ENCODE data around the gene TYSND1.

TYSND1 gene

GRCh38 chr10:70164163-70164562, 17.7 kb upstream of the TYSND1 start:
- Histone ChIP-seq H2BK12ac (ENCODE audit: low read length) (no peak overlapping the region), H4K8ac (ENCODE audit: low read depth, low read length) (no peak overlapping the region), H3K79me2 (ENCODE audit: control insufficient read depth, insufficient read depth, low read length, poor library complexity) (peaks cover 9% of the 10 kb centered on the region), H3K4ac (ENCODE audit: low read depth, low read length) (peak overlapping the region; percentile 4), H4K12ac (ENCODE audit: low read depth, low read length) (no peak overlapping the region), H2AFZ (ENCODE audit: insufficient read depth, low read length, poor library complexity) (no peak overlapping the region), H3K4me1 (ENCODE audit: control insufficient read depth in 1 of 2, insufficient read depth in 2 of 2, low read length in 2 of 2) (peaks cover 2% of the 10 kb centered on the region in 2 experiments), H3K36me3 (ENCODE audit: control insufficient read depth in 1 of 2, insufficient read depth in 2 of 2, low read length in 2 of 2) (peaks cover 5 to 6% of the 10 kb centered on the region in 2 experiments), H3K9ac (ENCODE audit: low read length) (no peak overlapping the region), H3K14ac (ENCODE audit: low read length) (no peak overlapping the region), H4K91ac (ENCODE audit: low read depth, low read length) (no peak overlapping the region), H3K4me2 (ENCODE audit: low read length) (no peak overlapping the region), H3K9me3 (ENCODE audit: insufficient read depth, low read depth, low read length) (no peaks in the 10 kb centered on the region), H3K79me1 (ENCODE audit: low read length) (no peaks in the 10 kb centered on the region), H3K23ac (ENCODE audit: low read length) (no peak overlapping the region), H3K4me3 (ENCODE audit: low read depth, low read length) (no peak overlapping the region), H3K27ac (ENCODE audit: low read depth, low read length) (no peak overlapping the region), H2AK5ac (ENCODE audit: low read length) (no peak overlapping the region), H2BK5ac (ENCODE audit: low read depth, low read length, poor library complexity) (no peak overlapping the region), H3K27me3 (ENCODE audit: insufficient read depth, low read length) (no peaks in the 10 kb centered on the region), H3K18ac (ENCODE audit: low read length) (no peak overlapping the region), H2BK120ac (ENCODE audit: insufficient read depth, low read length, poor library complexity) (no peak overlapping the region)
- no peak for DNase-seq
- no CpG with 5 or more reads among the region's 3 CpGs for WGBS (ENCODE audit: extremely low coverage, insufficient coverage, insufficient read length)

DNA sequence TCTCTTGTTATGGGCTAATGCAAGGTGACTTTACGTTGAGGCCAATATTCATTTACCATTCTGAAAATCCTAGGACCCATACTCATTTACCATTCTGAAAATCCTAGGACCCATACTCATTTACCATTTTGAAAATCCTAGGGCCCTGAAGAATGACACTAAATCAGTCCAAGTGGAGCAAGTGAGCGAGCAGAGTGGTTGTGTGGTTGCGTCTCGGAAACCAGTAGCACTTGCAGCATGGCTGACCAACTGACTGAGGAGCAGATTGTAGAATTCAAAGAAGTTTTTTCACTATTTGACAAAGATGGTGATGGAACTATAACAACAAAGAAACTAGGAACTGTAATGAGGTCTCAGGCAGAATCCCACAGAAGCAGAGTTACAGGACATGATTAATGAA, 16.9 kb upstream of the TYSND1 start:
- H4K8ac ChIP-seq (ENCODE audit: low read depth, low read length), result no peak overlapping the region
- H3K27me3 ChIP-seq (ENCODE audit: insufficient read depth, low read length), result no peaks in the 10 kb centered on the region
- H2BK5ac ChIP-seq (ENCODE audit: low read depth, low read length, poor library complexity), result no peak overlapping the region
- no peak overlapping the region for H2BK120ac ChIP-seq (ENCODE audit: insufficient read depth, low read length, poor library complexity)
- no peak overlapping the region for H4K12ac ChIP-seq (ENCODE audit: low read depth, low read length)
- no peak overlapping the region for H3K23ac ChIP-seq (ENCODE audit: low read length)
- peaks cover 5% of the 10 kb centered on the region for H3K79me2 ChIP-seq (ENCODE audit: control insufficient read depth, insufficient read depth, low read length, poor library complexity)
- peaks cover 5 to 6% of the 10 kb centered on the region in 2 experiments for H3K36me3 ChIP-seq (ENCODE audit: control insufficient read depth in 1 of 2, insufficient read depth in 2 of 2, low read length in 2 of 2)
- no peak overlapping the region for H3K9ac ChIP-seq (ENCODE audit: low read length)
- no peaks in the 10 kb centered on the region for H3K79me1 ChIP-seq (ENCODE audit: low read length)
- no peak overlapping the region for H3K27ac ChIP-seq (ENCODE audit: low read depth, low read length)
- H4K91ac ChIP-seq (ENCODE audit: low read depth, low read length), result no peak overlapping the region
- no peak overlapping the region for H2AK5ac ChIP-seq (ENCODE audit: low read length)
- no peak overlapping the region for H2AFZ ChIP-seq (ENCODE audit: insufficient read depth, low read length, poor library complexity)
- peak overlapping the region; percentile 52 for H3K4ac ChIP-seq (ENCODE audit: low read depth, low read length)
- H3K4me2 ChIP-seq (ENCODE audit: low read length), result no peak overlapping the region
- no peak overlapping the region for H3K18ac ChIP-seq (ENCODE audit: low read length)
- no peak for DNase-seq
- H2BK12ac ChIP-seq (ENCODE audit: low read length), result no peak overlapping the region
- WGBS (ENCODE audit: extremely low coverage, insufficient coverage, insufficient read length), result no CpG with 5 or more reads among the region's 4 CpGs
- H3K9me3 ChIP-seq (ENCODE audit: insufficient read depth, low read depth, low read length), result no peaks in the 10 kb centered on the region
- H3K4me3 ChIP-seq (ENCODE audit: low read depth, low read length), result no peak overlapping the region
- H3K4me1 ChIP-seq (ENCODE audit: control insufficient read depth in 1 of 2, insufficient read depth in 2 of 2, low read length in 2 of 2), result peaks cover 0 to 2% of the 10 kb centered on the region in 2 experiments
- no peak overlapping the region for H3K14ac ChIP-seq (ENCODE audit: low read length)

- H3K79me1 ChIP-seq (ENCODE audit: low read length), result no peaks in the 10 kb centered on the region
- H2AFZ ChIP-seq (ENCODE audit: insufficient read depth, low read length, poor library complexity), result no peak overlapping the region
- H3K36me3 ChIP-seq (ENCODE audit: control insufficient read depth in 1 of 2, insufficient read depth in 2 of 2, low read length in 2 of 2), result peaks cover 4 to 6% of the 10 kb centered on the region in 2 experiments
- no peak overlapping the region for H4K12ac ChIP-seq (ENCODE audit: low read depth, low read length)
- no peak overlapping the region for H2BK5ac ChIP-seq (ENCODE audit: low read depth, low read length, poor library complexity)
- WGBS (ENCODE audit: extremely low coverage, insufficient coverage, insufficient read length), result no CpG with 5 or more reads among the region's 1 CpG
- no peak overlapping the region for H3K23ac ChIP-seq (ENCODE audit: low read length)
- no peak overlapping the region for H3K4me3 ChIP-seq (ENCODE audit: low read depth, low read length)
- H3K9ac ChIP-seq (ENCODE audit: low read length), result no peak overlapping the region
- no peak overlapping the region for H3K18ac ChIP-seq (ENCODE audit: low read length)
- no peak overlapping the region for H3K27ac ChIP-seq (ENCODE audit: low read depth, low read length)
- H3K4me1 ChIP-seq (ENCODE audit: control insufficient read depth in 1 of 2, insufficient read depth in 2 of 2, low read length in 2 of 2), result peaks cover 0 to 2% of the 10 kb centered on the region in 2 experiments
- no peak for DNase-seq
- no peak overlapping the region for H4K8ac ChIP-seq (ENCODE audit: low read depth, low read length)
- H3K14ac ChIP-seq (ENCODE audit: low read length), result no peak overlapping the region
- H4K91ac ChIP-seq (ENCODE audit: low read depth, low read length), result no peak overlapping the region
- H3K79me2 ChIP-seq (ENCODE audit: control insufficient read depth, insufficient read depth, low read length, poor library complexity), result peaks cover 4% of the 10 kb centered on the region
- no peak overlapping the region for H2BK12ac ChIP-seq (ENCODE audit: low read length)
- no peak overlapping the region for H2AK5ac ChIP-seq (ENCODE audit: low read length)
- no peak overlapping the region for H2BK120ac ChIP-seq (ENCODE audit: insufficient read depth, low read length, poor library complexity)
- no peak overlapping the region for H3K4me2 ChIP-seq (ENCODE audit: low read length)
- no peaks in the 10 kb centered on the region for H3K27me3 ChIP-seq (ENCODE audit: insufficient read depth, low read length)
- H3K4ac ChIP-seq (ENCODE audit: low read depth, low read length), result no peak overlapping the region
- no peaks in the 10 kb centered on the region for H3K9me3 ChIP-seq (ENCODE audit: insufficient read depth, low read depth, low read length)
Measured at GRCh38 chr10:70162892-70163201, 16.3 kb upstream of the TYSND1 start.

- H2BK5ac ChIP-seq (ENCODE audit: low read depth, low read length, poor library complexity), result no peak overlapping the region
Measured at GRCh38 chr10:70162151-70162891, 15.8 kb upstream of the TYSND1 start.

More at GRCh38 chr10:70162151-70162891, 15.8 kb upstream of the TYSND1 start:
- no peak overlapping the region for H3K18ac ChIP-seq (ENCODE audit: low read length)
- no peaks in the 10 kb centered on the region for H3K79me1 ChIP-seq (ENCODE audit: low read length)
- H3K9ac ChIP-seq (ENCODE audit: low read length), result no peak overlapping the region
- no CpG with 5 or more reads among the region's 2 CpGs for WGBS (ENCODE audit: extremely low coverage, insufficient coverage, insufficient read length)
- H3K27ac ChIP-seq (ENCODE audit: low read depth, low read length), result no peak overlapping the region
- H3K14ac ChIP-seq (ENCODE audit: low read length), result no peak overlapping the region
- no peak overlapping the region for H3K4me3 ChIP-seq (ENCODE audit: low read depth, low read length)
- H3K79me2 ChIP-seq (ENCODE audit: control insufficient read depth, insufficient read depth, low read length, poor library complexity), result peaks cover 3% of the 10 kb centered on the region
- no peak overlapping the region for H2AK5ac ChIP-seq (ENCODE audit: low read length)
- peak overlapping the region; percentile 31 for H2BK12ac ChIP-seq (ENCODE audit: low read length)
- H3K9me3 ChIP-seq (ENCODE audit: insufficient read depth, low read depth, low read length), result no peaks in the 10 kb centered on the region
- no peak overlapping the region for H4K91ac ChIP-seq (ENCODE audit: low read depth, low read length)
- DNase-seq, result no peak
- H3K36me3 ChIP-seq (ENCODE audit: control insufficient read depth in 1 of 2, insufficient read depth in 2 of 2, low read length in 2 of 2), result peaks cover 3 to 6% of the 10 kb centered on the region in 2 experiments
- no peaks in the 10 kb centered on the region for H3K27me3 ChIP-seq (ENCODE audit: insufficient read depth, low read length)
- H2BK120ac ChIP-seq (ENCODE audit: insufficient read depth, low read length, poor library complexity), result no peak overlapping the region
- H2AFZ ChIP-seq (ENCODE audit: insufficient read depth, low read length, poor library complexity), result no peak overlapping the region
- H4K12ac ChIP-seq (ENCODE audit: low read depth, low read length), result no peak overlapping the region
- H4K8ac ChIP-seq (ENCODE audit: low read depth, low read length), result no peak overlapping the region
- peaks cover 0 to 2% of the 10 kb centered on the region in 2 experiments for H3K4me1 ChIP-seq (ENCODE audit: control insufficient read depth in 1 of 2, insufficient read depth in 2 of 2, low read length in 2 of 2)
- H3K23ac ChIP-seq (ENCODE audit: low read length), result no peak overlapping the region
- H3K4me2 ChIP-seq (ENCODE audit: low read length), result no peak overlapping the region
- H3K4ac ChIP-seq (ENCODE audit: low read depth, low read length), result peak overlapping the region; percentile 58
